Measurements from ENCODE around the gene TBC1D9B. TPM values are rescaled to one million over a fixed set of nuclear protein-coding genes. Genes with fewer than 3 reads are reported as not detected.

TBC1D9B gene
- total RNA-seq, 6 experiments from 2014 or later = 58.7 to 81.9 (median 69.5) TPM

DNA sequence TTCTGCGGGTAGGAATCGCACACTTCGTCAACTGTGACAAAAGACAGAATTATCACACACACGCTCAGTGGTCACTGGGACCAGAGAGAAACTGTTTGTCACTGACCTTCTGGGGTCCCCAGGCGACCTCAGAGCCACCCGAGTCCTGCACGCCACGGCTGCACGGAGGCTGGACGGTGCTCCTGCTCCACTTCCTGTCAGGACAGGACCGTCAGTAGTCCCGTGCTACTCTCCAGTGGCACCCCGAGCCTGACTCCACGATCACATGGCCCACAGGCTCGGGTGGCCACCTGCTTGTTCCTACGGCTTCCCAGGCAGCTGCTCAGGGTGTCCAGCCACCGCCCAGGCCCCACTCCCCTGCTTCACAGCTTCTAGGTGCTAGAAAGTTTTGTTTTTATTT is 66.9 kb downstream of the TBC1D9B start:
- intact Hi-C loops (cut with DNase I) = no loop called here
- no peaks in the 10 kb centered on the region for H3K9me3 ChIP-seq
- H3K36me3 ChIP-seq = peaks cover 4 to 32% (median 16%) of the 10 kb centered on the region in 4 donors
- peaks cover 0 to 30% (median 3%) of the 10 kb centered on the region in 4 donors for H3K4me1 ChIP-seq
- DNase-seq (peak in 1 of 3 donors; percentile 45), ATAC-seq (no peak)
- H3K27me3 ChIP-seq = no peaks in the 10 kb centered on the region
- no peak for TF ChIP-seq POLR2A (IDR thresholded peaks at IDR 0.05)
- no peak for TF ChIP-seq CTCF (IDR thresholded peaks at IDR 0.05)
- peak overlapping the region in 1 of 3 donors; percentile 62 for H3K27ac ChIP-seq
- 74% methylated on average over 5 of the region's 17 CpGs for WGBS (ENCODE audit: insufficient coverage, low coverage, low lambda C conversion rate, missing lambda C conversion rate)
- no peak overlapping the region for H3K4me3 ChIP-seq

DNA sequence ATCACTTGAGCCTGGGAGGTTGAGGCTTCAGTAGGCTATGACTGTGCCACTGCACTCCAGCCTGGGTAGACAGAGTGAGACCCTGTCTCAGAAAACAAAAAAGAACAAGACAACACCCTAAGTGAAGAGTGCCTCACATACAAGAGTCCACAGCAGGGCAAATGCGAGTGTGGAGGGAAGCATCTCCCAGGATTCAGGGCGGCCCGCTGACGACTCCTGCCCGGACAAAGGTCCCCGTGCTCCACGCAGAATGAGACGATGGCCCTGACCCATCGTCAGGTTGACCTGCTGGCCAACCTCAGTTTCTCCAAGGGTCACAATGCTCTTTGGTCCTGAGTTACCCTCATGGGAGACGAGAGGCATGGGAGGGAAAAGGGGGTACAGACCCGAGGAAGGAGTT is 67.4 kb downstream of the TBC1D9B start:
- intact Hi-C loops (cut with DNase I) = no loop called here
- peaks cover 4 to 36% (median 16%) of the 10 kb centered on the region in 4 donors for H3K36me3 ChIP-seq

DNA sequence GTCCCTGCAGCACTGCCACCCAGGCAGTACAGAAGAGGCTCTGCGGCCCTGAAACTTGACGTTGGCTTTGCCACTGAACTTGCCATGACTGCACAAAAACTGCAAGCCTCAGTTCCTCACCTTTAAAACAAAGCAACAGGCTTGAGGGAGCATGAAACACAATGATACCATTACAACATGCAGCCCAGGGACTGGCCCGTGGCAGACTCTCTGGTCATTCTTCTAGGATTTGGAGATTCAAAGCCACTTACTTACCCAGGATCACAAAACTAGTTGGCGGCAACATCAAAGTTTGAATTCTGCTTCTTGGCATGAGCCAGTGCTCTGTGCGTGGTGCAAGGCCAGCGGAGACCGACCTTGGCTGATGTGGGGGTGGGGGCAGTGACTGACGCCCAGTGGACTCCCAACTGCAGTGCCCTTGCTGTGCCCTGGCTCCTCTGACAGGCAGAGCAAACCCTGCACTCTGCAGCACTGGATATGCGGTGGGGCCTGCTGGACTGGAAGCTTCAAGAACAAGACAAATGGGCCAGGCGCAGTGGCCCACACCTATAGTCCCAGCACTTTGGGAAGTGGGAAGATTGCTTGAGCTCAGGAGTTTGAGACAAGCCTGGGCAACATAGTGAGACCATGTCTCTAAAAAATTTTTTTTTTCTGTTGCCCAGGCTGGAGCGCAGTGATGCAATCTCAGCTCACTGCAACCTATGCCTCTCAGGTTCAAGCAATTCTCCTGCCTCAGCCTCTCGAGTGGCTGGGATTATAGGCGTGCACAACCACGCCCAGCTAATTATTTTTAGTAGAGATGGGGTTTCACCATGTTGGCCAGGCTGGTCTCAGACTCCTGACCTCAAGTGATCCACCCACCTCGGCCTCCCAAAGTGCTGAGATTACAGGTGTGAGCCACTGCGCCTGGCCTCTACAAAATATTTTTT is 68.1 kb downstream of the TBC1D9B start:
- Histone ChIP-seq H3K9me3 (no peaks in the 10 kb centered on the region), H3K4me3 (no peak overlapping the region), H3K27ac (peak overlapping the region in 1 of 3 donors; percentile 62), H3K4me1 (peaks cover 0 to 30% (median 3%) of the 10 kb centered on the region in 4 donors), H3K36me3 (peaks cover 4 to 37% (median 16%) of the 10 kb centered on the region in 4 donors), H3K27me3 (no peaks in the 10 kb centered on the region)
- DNase-seq (peak; percentile 68 to 92 (median 92)), ATAC-seq (peak; percentile 52 to 85 (median 83))
- 37% methylated on average over 6 of the region's 16 CpGs for WGBS (ENCODE audit: insufficient coverage, low coverage, low lambda C conversion rate, missing lambda C conversion rate)
- intact Hi-C loops (cut with DNase I) = no loop called here
- TF ChIP-seq POLR2A (IDR thresholded peaks at IDR 0.05) (peak; percentile 13), CTCF (IDR thresholded peaks at IDR 0.05) (no peak)

More for the DNA sequence above, 67.4 kb downstream of the TBC1D9B start:
- TF ChIP-seq CTCF (IDR thresholded peaks at IDR 0.05) = no peak
- TF ChIP-seq POLR2A (IDR thresholded peaks at IDR 0.05) = peak; percentile 9
- DNase-seq (peak in 1 of 3 donors; percentile 55), ATAC-seq (peak in 1 of 4 donors; percentile 0)
- Histone ChIP-seq H3K27me3 (no peaks in the 10 kb centered on the region), H3K9me3 (no peaks in the 10 kb centered on the region), H3K4me3 (no peak overlapping the region), H3K4me1 (peaks cover 0 to 30% (median 3%) of the 10 kb centered on the region in 4 donors), H3K27ac (peak overlapping the region in 1 of 3 donors; percentile 62)
- 65% methylated on average over 9 of the region's 11 CpGs for WGBS (ENCODE audit: insufficient coverage, low coverage, low lambda C conversion rate, missing lambda C conversion rate)

DNA sequence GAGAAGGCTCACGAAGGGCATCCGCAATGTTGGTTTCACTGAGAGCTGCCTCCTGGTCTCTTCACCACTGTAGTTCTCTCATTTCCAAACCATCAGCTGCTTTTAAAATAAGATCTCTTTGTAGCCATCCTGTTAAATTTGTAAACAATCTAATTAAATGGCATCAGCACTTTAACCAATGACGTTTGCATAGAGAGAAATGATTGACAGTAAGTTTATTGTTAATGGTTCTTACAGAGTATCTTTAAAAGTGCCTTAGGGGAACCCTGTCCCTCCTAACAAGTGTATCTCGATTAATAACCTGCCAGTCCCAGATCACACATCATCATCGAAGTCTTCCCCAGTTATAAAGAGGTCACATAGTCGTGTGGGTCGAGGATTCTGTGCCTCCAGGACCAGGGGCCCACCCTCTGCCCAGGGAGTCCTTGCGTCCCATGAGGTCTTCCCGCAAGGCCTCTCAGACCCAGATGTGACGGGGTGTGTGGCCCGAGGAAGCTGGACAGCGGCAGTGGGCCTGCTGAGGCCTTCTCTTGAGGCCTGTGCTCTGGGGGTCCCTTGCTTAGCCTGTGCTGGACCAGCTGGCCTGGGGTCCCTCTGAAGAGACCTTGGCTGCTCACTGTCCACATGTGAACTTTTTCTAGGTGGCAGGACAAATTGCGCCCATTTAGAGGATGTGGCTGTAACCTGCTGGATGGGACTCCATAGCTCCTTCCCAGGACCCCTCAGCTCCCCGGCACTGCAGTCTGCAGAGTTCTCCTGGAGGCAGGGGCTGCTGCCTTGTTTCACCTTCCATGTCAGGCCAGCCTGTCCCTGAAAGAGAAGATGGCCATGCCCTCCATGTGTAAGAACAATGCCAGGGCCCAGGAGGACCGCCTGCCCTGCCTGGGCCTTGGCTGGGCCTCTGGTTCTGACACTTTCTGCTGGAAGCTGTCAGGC is 70.4 kb downstream of the TBC1D9B start:
- whole genome bisulfite sequencing (ENCODE audit: insufficient coverage, low coverage, low lambda C conversion rate, missing lambda C conversion rate) = 71% methylated on average over 10 of the region's 15 CpGs
- Histone ChIP-seq H3K27me3 (no peaks in the 10 kb centered on the region), H3K27ac (peak overlapping the region in 1 of 3 donors; percentile 25), H3K4me1 (peaks cover 0 to 42% (median 3%) of the 10 kb centered on the region in 4 donors), H3K36me3 (peaks cover 9 to 51% (median 31%) of the 10 kb centered on the region in 4 donors), H3K9me3 (no peaks in the 10 kb centered on the region), H3K4me3 (no peak overlapping the region)
- intact Hi-C loops (cut with DNase I) = no loop called here
- peak in 1 of 3 donors; percentile 54 for DNase-seq
- TF ChIP-seq POLR2A (IDR thresholded peaks at IDR 0.05) = peak; percentile 34
- no peak for TF ChIP-seq CTCF (IDR thresholded peaks at IDR 0.05)
- peak in 1 of 4 donors; percentile 1 for ATAC-seq
